PFSK-1 (cell line): ENCODE measurements around the gene GNGT2. TPM values are rescaled to one million over a fixed set of nuclear protein-coding genes. Genes with fewer than 3 reads are reported as not detected.

Experiments
- FOXP2 ChIP-seq: optimal IDR thresholded peaks from 2 replicates; pipeline ENCODE3; 2011; ENCODE audit warnings: borderline replicate concordance, control low read depth, inconsistent platforms; ENCODE audit not compliant: insufficient read depth; ENCODE audit errors: extremely low read length, extremely low read depth
- POLR2AphosphoS5 ChIP-seq: IDR thresholded peaks from 2 replicates; pipeline ENCODE4 v1.6.1; 2012; ENCODE audit warnings: low read depth, mild to moderate bottlenecking, control low read depth, low read length, moderate library complexity
- SIN3A ChIP-seq: IDR thresholded peaks from 2 replicates; pipeline ENCODE4 v1.6.1; 2012; ENCODE audit warnings: mild to moderate bottlenecking, low read length, moderate library complexity, borderline replicate concordance; ENCODE audit not compliant: insufficient read depth
- TAF1 ChIP-seq: IDR thresholded peaks from 2 replicates; pipeline ENCODE4 v1.6.1; 2012; ENCODE audit warnings: low read length, control low read depth, borderline replicate concordance; ENCODE audit not compliant: insufficient read depth
- polyA plus RNA-seq: library from polyadenylated mRNA; unstranded; fragments of >200 nt; gene quantifications from one replicate; pipeline ENCODE4 v1.2.1, GENCODE V29; 2012; ENCODE audit warnings: low read depth, missing spikeins; ENCODE audit not compliant: insufficient read length
- TF ChIP-seq, protein P1 (sequence below), 2 experiments: IDR thresholded peaks; 2 replicates each; pipeline versions ENCODE4 v1.6.1 to v1.8.0; 2011 to 2012; ENCODE audit warnings: low read depth in 2 of 2, low read length in 2 of 2, control low read depth in 1 of 2, inconsistent platforms in 1 of 2, mild to moderate bottlenecking in 1 of 2, moderate library complexity in 1 of 2; ENCODE audit not compliant: insufficient read depth in 1 of 2

Gene GNGT2
- polyA plus RNA-seq, result not detected

DNA sequence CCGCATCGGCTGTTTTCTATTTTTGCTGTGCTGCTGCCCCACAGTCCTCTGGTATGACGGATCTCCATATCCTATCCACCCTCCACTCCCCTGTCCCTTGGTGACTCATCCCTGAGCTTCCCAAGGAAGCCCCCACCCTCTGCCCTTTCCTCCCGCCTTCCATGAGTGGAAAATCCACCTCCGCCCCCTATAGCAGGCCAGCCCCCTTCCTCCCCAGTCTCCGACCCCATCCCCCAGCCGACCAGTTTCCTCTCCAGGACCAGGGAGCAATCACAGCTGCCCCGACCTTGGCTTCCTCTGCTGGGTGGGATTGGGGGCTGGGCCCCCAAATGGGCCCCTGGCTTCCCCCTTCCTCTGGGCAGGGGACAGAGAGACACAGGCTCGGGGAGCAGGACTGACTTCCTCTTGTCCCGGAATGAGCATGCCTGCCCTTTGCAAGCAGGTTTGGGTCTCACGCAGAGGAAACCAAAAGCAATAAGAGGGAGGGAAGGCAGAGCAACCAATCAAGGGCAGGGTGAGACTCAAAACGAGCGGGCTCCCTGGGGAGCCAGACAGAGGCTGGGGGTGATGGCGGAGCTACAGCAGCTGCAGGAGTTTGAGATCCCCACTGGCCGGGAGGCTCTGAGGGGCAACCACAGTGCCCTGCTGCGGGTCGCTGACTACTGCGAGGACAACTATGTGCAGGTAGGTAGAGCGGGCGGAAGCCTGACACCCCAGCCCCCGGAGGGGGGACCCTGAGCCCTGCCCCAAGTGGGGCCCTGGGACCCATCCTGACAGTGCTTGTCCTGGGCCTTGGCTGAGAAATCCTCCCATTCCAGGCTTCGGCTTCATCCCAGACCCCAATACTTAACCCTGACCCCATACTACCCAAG lies at the start of gene GNGT2, which contains the start of gene ABI3:
GNGT2 (minus strand) TSS at position 417 of the 872 bp plus-strand sequence. CDS start 3,152 bp downstream, outside the sequence.
ABI3 (plus strand) TSS at position 550 of the 872 bp plus-strand sequence; CDS start at position 568, 18 bp downstream.
- TF ChIP-seq FOXP2 (peak; percentile 14), POLR2AphosphoS5 (no peak)
- TF ChIP-seq, protein P1, sequence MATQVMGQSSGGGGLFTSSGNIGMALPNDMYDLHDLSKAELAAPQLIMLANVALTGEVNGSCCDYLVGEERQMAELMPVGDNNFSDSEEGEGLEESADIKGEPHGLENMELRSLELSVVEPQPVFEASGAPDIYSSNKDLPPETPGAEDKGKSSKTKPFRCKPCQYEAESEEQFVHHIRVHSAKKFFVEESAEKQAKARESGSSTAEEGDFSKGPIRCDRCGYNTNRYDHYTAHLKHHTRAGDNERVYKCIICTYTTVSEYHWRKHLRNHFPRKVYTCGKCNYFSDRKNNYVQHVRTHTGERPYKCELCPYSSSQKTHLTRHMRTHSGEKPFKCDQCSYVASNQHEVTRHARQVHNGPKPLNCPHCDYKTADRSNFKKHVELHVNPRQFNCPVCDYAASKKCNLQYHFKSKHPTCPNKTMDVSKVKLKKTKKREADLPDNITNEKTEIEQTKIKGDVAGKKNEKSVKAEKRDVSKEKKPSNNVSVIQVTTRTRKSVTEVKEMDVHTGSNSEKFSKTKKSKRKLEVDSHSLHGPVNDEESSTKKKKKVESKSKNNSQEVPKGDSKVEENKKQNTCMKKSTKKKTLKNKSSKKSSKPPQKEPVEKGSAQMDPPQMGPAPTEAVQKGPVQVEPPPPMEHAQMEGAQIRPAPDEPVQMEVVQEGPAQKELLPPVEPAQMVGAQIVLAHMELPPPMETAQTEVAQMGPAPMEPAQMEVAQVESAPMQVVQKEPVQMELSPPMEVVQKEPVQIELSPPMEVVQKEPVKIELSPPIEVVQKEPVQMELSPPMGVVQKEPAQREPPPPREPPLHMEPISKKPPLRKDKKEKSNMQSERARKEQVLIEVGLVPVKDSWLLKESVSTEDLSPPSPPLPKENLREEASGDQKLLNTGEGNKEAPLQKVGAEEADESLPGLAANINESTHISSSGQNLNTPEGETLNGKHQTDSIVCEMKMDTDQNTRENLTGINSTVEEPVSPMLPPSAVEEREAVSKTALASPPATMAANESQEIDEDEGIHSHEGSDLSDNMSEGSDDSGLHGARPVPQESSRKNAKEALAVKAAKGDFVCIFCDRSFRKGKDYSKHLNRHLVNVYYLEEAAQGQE (IDR thresholded peaks at IDR 0.05; ENCODE audit: insufficient read depth in 1 of 2, low read depth in 2 of 2, low read length in 2 of 2), result no peak

DNA sequence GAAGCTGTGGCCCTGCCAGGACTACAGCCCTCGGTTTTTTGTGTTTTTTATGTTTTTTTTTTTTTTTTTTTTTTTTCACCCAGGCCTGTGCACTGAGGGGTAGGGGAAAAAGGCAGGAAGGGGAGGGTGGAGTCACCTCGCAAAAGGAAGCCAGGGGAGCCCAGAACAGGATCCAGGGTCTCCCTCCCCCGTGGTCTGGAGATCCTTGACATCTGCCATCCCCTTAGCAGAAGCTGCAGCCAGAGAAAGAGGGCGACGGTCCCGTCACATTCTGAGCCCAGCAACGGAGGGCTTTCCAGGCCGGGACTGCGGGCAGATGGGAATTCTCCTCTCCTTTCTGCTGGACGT lies 49.3 kb upstream of the GNGT2 start:
- TF ChIP-seq SIN3A, result no peak
- TF ChIP-seq FOXP2, result no peak
- TF ChIP-seq TAF1, result no peak
- TF ChIP-seq, protein P1 (IDR thresholded peaks at IDR 0.05; ENCODE audit: insufficient read depth in 1 of 2, low read depth in 2 of 2, low read length in 2 of 2), result no peak
- TF ChIP-seq POLR2AphosphoS5, result no peak

DNA sequence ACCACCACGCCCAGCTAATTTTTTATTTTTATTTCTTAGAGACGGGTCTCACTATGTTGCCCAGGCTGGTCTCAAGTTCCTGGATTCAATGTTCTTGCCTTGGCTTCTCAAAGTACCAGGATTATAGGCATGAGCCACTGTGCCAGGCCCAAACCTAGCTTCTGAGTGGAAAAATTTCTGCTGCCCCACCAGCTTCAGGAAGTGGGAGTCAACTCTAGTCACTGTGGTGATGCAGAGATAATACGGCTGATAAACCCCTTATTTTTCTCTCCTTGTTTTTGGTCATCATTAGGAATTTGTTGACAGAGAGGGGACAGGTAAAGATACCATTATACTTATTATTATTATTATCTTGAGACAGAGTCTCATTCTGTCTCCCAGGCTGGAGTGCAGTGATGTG lies 48.0 kb upstream of the GNGT2 start:
- TF ChIP-seq SIN3A, result no peak
- no peak for TF ChIP-seq POLR2AphosphoS5
- TF ChIP-seq, protein P1 (IDR thresholded peaks at IDR 0.05; ENCODE audit: insufficient read depth in 1 of 2, low read depth in 2 of 2, low read length in 2 of 2), result no peak
- no peak for TF ChIP-seq TAF1
- no peak for TF ChIP-seq FOXP2

DNA sequence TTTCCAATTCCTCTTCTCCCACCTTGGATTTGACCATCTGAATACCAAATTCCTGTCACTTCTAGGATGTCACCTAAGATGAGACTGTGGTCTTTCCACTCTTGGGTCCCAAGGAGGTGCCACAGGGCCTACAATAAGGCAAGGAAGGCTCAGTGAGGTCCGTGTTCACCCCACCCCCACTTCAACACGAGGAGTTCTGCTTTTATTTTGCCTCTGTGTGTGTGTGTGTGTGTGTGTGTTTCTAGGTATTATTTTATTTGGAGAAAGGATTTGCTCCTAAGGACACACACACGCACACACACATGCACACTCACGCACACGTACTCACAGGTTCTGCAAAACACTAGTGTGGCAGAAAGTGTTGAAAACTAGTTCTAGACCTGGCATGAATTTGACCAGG lies 44.8 kb upstream of the GNGT2 start:
- TF ChIP-seq TAF1 (no peak), FOXP2 (no peak), POLR2AphosphoS5 (no peak), SIN3A (no peak)
- TF ChIP-seq, protein P1 (IDR thresholded peaks at IDR 0.05; ENCODE audit: insufficient read depth in 1 of 2, low read depth in 2 of 2, low read length in 2 of 2), result no peak
